DOHH2 (cell line): ENCODE results near the gene PAN3.

Experiments
- CTCF ChIP-seq: fragments of 200-600 bp; sonication (generic); IDR thresholded peaks from one replicate; pipeline ENCODE4 v1.5.1; 2014; ENCODE audit warnings: antibody characterized with exemption, mild to moderate bottlenecking, low read depth, low read length; ENCODE audit not compliant: poor library complexity, severe bottlenecking
- EZH2phosphoT487 ChIP-seq: fragments of 200-600 bp; sonication (generic); IDR thresholded peaks from 2 replicates; pipeline ENCODE4 v1.6.1; 2017; ENCODE audit warnings: borderline replicate concordance, mild to moderate bottlenecking, antibody characterized with exemption, low read length, moderate library complexity, mixed read lengths

GRCh38 chr13:28159057-28159456, 20.7 kb downstream of the PAN3 start:
- TF ChIP-seq EZH2phosphoT487 (no peak), CTCF (no peak)
